ENCODE measurements around the gene NAIF1.

GRCh38 chr9:128093011-128093410, 25.9 kb upstream of the NAIF1 start:
- TF ChIP-seq, protein P1, sequence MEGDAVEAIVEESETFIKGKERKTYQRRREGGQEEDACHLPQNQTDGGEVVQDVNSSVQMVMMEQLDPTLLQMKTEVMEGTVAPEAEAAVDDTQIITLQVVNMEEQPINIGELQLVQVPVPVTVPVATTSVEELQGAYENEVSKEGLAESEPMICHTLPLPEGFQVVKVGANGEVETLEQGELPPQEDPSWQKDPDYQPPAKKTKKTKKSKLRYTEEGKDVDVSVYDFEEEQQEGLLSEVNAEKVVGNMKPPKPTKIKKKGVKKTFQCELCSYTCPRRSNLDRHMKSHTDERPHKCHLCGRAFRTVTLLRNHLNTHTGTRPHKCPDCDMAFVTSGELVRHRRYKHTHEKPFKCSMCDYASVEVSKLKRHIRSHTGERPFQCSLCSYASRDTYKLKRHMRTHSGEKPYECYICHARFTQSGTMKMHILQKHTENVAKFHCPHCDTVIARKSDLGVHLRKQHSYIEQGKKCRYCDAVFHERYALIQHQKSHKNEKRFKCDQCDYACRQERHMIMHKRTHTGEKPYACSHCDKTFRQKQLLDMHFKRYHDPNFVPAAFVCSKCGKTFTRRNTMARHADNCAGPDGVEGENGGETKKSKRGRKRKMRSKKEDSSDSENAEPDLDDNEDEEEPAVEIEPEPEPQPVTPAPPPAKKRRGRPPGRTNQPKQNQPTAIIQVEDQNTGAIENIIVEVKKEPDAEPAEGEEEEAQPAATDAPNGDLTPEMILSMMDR (IDR thresholded peaks at IDR 0.05; ENCODE audit: low read depth, low read length): no peak
- TF ChIP-seq EZH2phosphoT487 (IDR thresholded peaks at IDR 0.05; ENCODE audit: low read depth): no peak
